Cardiac fibroblast (primary cell): ENCODE results near the gene FBXW9.

Experiments used
- DNase-seq, 2 donors: peaks; one replicate each; pipeline versions ENCODE4 v3.0.0 to v3.0.0-alpha.2; 2010; ENCODE audit warnings: low read depth in 2 of 2
- H3K4me3 ChIP-seq, 2 donors: replicated peaks in 1 of 2; 1 replicate in 1 of 2; 2 replicates in 1 of 2; pipeline ENCODE4 v1.5.1; 2011; ENCODE audit warnings: low read depth in 2 of 2, low read length in 2 of 2, mild to moderate bottlenecking in 2 of 2, moderate library complexity in 1 of 2
- CTCF ChIP-seq: IDR thresholded peaks from one replicate; pipeline ENCODE4 v1.5.1; 2011; ENCODE audit warnings: low read depth, mild to moderate bottlenecking, low read length, inconsistent platforms

Gene FBXW9

GRCh38 chr19:12669270-12670158 is 26.9 kb downstream of the FBXW9 start:
- H3K4me3 ChIP-seq: peak overlapping the region; percentile 96 to 98
- peak; percentile 89 to 91 for DNase-seq
- no peak for TF ChIP-seq CTCF

- TF ChIP-seq CTCF: no peak
- peak overlapping the region; percentile 96 to 98 for H3K4me3 ChIP-seq
- peak; percentile 57 to 64 for DNase-seq
These were observed 27.5 kb downstream of the FBXW9 start for GRCh38 chr19:12668932-12669269.

GRCh38 chr19:12668346-12668745 is 28.1 kb downstream of the FBXW9 start:
- DNase-seq: no peak
- TF ChIP-seq CTCF: no peak
- peak overlapping the region; percentile 96 to 98 for H3K4me3 ChIP-seq

GRCh38 chr19:12667731-12668302 is 28.6 kb downstream of the FBXW9 start:
- DNase-seq: no peak
- no peak for TF ChIP-seq CTCF
- peak overlapping the region in 1 of 2 donors; percentile 96 for H3K4me3 ChIP-seq

GRCh38 chr19:12666265-12667048 is 30.0 kb downstream of the FBXW9 start, which contains the start of the genes MAN2B1 and WDR83:
MAN2B1 (minus strand) TSS chr19:12666742; CDS start chr19:12666701, 41 bp downstream.
WDR83 (plus strand) TSS chr19:12666807; CDS start chr19:12669791, 2,984 bp downstream.
- DNase-seq: peak; percentile 59 to 67
- peak within 1 kb of the TSS; percentile 80 to 88 for H3K4me3 ChIP-seq
- no peak for TF ChIP-seq CTCF

GRCh38 chr19:12665671-12666264 is 30.7 kb downstream of the FBXW9 start:
- no peak for DNase-seq
- peak overlapping the region; percentile 80 to 88 for H3K4me3 ChIP-seq
- no peak for TF ChIP-seq CTCF
